ENCODE measurements around the gene AFAP1L1.

The AFAP1L1 gene

DNA sequence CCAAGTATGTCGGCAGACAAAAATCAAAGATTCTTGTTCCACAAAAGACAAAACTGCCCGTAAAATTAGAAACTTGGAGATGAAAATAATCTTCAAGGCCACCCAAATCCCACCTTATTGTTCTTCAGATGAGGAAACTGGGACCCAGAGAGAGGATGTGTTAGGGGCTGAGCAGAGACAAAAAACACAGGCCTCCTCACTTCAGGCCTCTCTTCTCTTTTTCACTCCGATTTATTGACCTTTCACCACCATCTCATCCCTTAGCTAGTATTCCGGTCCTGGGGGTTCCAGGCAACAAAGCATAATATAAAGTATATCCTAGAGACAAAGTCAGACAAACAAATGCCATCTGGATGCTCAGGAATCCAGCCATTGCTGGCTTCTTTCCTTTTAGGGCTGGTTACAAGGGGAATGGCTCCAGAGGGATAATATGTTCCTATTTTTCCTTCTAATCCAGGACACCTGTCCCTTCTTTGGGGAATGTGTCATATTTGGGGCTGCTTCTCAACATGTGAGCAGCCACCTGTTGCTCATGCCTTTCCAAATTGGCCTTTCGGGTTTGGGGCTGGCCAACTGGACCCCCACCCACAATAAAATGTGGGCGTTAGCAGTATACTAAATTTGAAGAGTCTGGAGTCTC is 42.2 kb upstream of the AFAP1L1 start:
- in situ Hi-C loops (cut with HindIII; ENCODE audit: low pct_ligation_motif_present, low sequenced_read_pairs), result no loop called here
- H3K36me3 ChIP-seq (replicated peaks), result peaks cover 3% of the 10 kb centered on the region
- TF ChIP-seq, protein P1, sequence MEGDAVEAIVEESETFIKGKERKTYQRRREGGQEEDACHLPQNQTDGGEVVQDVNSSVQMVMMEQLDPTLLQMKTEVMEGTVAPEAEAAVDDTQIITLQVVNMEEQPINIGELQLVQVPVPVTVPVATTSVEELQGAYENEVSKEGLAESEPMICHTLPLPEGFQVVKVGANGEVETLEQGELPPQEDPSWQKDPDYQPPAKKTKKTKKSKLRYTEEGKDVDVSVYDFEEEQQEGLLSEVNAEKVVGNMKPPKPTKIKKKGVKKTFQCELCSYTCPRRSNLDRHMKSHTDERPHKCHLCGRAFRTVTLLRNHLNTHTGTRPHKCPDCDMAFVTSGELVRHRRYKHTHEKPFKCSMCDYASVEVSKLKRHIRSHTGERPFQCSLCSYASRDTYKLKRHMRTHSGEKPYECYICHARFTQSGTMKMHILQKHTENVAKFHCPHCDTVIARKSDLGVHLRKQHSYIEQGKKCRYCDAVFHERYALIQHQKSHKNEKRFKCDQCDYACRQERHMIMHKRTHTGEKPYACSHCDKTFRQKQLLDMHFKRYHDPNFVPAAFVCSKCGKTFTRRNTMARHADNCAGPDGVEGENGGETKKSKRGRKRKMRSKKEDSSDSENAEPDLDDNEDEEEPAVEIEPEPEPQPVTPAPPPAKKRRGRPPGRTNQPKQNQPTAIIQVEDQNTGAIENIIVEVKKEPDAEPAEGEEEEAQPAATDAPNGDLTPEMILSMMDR (IDR thresholded peaks at IDR 0.05; ENCODE audit: low read depth, low read length, missing control alignments), result no peak
- no peak overlapping the region for H3K27ac ChIP-seq
- H3K4me3 ChIP-seq (ENCODE audit: low read depth, low read length), result no peak overlapping the region
- H3K27me3 ChIP-seq (replicated peaks), result no peaks in the 10 kb centered on the region
- no peak for DNase-seq

DNA sequence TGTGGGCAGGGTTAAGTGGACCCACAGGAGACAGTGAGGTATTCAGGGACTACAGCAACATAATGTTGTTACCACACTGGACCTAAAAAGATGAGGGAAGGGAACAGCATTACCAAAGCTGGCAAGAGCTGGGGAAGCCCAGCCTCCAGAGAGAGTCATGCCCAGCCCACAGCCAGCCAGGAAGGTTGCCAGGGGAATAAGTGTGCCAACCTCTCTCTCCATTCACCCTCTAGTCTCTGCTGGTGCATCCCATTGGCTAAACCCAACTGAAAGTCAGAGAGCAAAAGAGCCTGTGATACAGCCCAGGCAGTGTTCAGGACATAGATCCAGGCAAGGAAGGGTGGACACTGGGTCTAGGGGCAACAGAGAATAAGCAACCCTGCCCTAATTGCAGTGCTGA is 35.8 kb upstream of the AFAP1L1 start:
- Histone ChIP-seq H3K36me3 (replicated peaks) (peaks cover 3% of the 10 kb centered on the region), H3K27ac (no peak overlapping the region), H3K27me3 (replicated peaks) (no peaks in the 10 kb centered on the region), H3K4me3 (ENCODE audit: low read depth, low read length) (no peak overlapping the region)
- in situ Hi-C loops (cut with HindIII; ENCODE audit: low pct_ligation_motif_present, low sequenced_read_pairs), result no loop called here
- TF ChIP-seq, protein P1 (IDR thresholded peaks at IDR 0.05; ENCODE audit: low read depth, low read length, missing control alignments), result no peak
- no peak for DNase-seq

DNA sequence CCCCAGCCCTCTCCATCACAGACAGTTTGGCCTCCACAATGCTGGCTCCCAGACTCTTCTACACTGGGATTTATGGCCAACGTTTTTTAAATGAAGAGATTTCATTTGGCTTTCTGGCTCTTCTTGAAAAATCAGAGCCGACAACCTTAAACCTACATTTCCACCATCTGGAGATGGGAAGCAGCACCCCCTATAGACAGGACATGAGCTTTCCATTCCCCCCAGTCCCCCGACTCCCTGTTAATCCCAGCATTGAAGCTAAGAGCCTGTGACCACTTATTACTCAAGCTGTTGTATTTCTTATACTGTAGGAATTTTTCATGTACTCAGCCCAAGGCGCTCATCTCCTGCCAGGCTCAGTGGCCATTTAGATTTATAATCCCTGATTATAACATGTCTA is 34.0 kb upstream of the AFAP1L1 start:
- DNase-seq, result no peak
- TF ChIP-seq, protein P1 (IDR thresholded peaks at IDR 0.05; ENCODE audit: low read depth, low read length, missing control alignments), result peak; percentile 63
- H3K27ac ChIP-seq, result no peak overlapping the region
- no peaks in the 10 kb centered on the region for H3K27me3 ChIP-seq (replicated peaks)
- H3K4me3 ChIP-seq (ENCODE audit: low read depth, low read length), result no peak overlapping the region
- in situ Hi-C loops (cut with HindIII; ENCODE audit: low pct_ligation_motif_present, low sequenced_read_pairs), result no loop called here
- H3K36me3 ChIP-seq (replicated peaks), result peaks cover 3% of the 10 kb centered on the region

DNA sequence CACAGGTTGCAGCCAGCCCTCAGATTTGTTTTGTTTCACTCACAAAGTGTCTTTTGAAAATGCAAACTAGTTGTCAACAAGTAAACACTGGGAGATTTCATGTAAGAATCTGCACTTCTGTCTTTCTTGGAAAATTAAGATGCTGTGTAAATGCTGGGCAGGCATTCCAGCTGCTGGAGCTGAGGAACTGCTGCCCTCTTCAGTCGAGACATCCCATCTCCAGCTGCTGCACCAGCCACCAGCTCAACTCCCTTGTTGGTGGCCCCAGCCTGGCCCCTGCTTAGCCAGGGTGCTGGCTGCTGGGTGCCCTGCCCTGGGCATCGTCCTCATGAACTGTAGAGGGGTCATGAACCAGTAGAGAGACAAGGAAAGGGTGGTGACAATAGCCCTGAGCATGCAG is 33.1 kb upstream of the AFAP1L1 start:
- Histone ChIP-seq H3K36me3 (replicated peaks) (peaks cover 2% of the 10 kb centered on the region), H3K27ac (no peak overlapping the region), H3K4me3 (ENCODE audit: low read depth, low read length) (no peak overlapping the region), H3K27me3 (replicated peaks) (no peaks in the 10 kb centered on the region)
- TF ChIP-seq, protein P1 (IDR thresholded peaks at IDR 0.05; ENCODE audit: low read depth, low read length, missing control alignments), result peak; percentile 47
- in situ Hi-C loops (cut with HindIII; ENCODE audit: low pct_ligation_motif_present, low sequenced_read_pairs), result no loop called here
- DNase-seq, result no peak

DNA sequence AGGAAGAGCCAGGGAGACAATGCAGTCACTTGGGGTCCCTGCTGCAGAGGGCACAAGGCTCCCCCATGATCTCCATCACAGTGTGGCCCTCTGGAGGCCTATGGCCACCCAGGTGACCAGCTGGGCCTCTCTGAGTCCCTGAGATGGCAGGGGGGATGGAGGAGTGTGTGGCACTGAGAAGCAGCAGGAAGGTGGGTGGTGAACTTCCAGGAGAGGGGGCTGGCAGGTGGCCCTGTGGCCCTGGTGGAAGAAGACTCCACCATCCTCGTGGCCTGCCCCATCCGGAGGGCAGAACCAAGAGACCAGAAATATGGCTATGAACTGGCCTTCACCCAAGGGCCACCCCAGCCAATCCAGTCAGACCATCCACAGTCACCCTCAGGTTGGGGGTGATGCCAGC is 31.7 kb upstream of the AFAP1L1 start:
- Histone ChIP-seq H3K27me3 (replicated peaks) (no peaks in the 10 kb centered on the region), H3K36me3 (replicated peaks) (no peaks in the 10 kb centered on the region), H3K27ac (no peak overlapping the region), H3K4me3 (ENCODE audit: low read depth, low read length) (no peak overlapping the region)
- in situ Hi-C loops (cut with HindIII; ENCODE audit: low pct_ligation_motif_present, low sequenced_read_pairs), result no loop called here
- no peak for DNase-seq
- TF ChIP-seq, protein P1 (IDR thresholded peaks at IDR 0.05; ENCODE audit: low read depth, low read length, missing control alignments), result no peak
